ENCODE data around the gene COL23A1. TPM values are rescaled to one million over a fixed set of nuclear protein-coding genes. Genes with fewer than 3 reads are reported as not detected.
A peak's percentile ranks its signal among the peaks of the same experiment; 100 is the strongest.

COL23A1 gene
- total RNA-seq, 1 experiment from 2014 or later: 0.08 TPM

DNA sequence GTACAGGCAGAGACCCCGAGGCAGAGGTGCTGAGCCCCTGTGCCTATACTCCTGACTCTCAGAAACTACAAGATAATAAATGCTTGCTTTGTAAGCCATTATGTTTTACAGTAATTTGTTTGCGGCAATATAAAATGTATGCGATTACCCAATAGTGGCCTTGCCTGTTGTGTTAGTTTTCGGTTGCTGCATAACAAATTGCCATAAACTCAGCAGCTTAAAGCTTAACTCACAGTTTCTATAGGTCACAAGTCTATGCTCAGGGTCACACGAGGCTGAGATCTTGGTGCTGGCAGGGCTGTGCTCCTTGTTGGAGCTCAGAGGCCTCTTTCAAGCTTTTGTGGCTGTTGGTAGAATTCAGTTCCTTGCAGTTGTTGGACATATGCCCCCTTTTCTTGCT lies 114.8 kb downstream of the COL23A1 start:
- no peak for DNase-seq (ENCODE audit: low spot score)

GRCh38 chr5:178474562-178475184 lies 115.5 kb downstream of the COL23A1 start:
- no peak for DNase-seq (ENCODE audit: low spot score)

- no peak for DNase-seq (ENCODE audit: low spot score)
Observed at GRCh38 chr5:178473854-178474253, 116.3 kb downstream of the COL23A1 start.

- no peak for DNase-seq (ENCODE audit: low spot score)
Observed at GRCh38 chr5:178472138-178472537, 118.1 kb downstream of the COL23A1 start.

- no peak for DNase-seq (ENCODE audit: low spot score)
Observed at GRCh38 chr5:178471711-178472110, 118.5 kb downstream of the COL23A1 start.

DNA sequence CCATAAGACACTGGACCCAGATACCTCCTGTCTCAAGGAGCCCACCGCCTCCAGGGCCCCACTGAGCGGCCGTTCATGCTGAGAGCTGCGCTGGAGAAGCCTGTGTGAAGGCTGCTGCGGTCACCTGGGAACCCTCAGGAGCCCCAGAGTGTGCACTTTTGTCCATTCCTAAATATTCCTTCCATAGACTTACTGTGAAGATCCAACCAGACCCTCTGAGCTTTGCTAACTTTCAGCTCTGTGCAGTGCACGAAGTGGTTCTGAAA lies 119.5 kb downstream of the COL23A1 start:
- DNase-seq (ENCODE audit: low spot score): no peak

GRCh38 chr5:178469975-178470759 lies 120.0 kb downstream of the COL23A1 start:
- no peak for DNase-seq (ENCODE audit: low spot score)

GRCh38 chr5:178469011-178469974 lies 120.9 kb downstream of the COL23A1 start:
- DNase-seq (ENCODE audit: low spot score): no peak

GRCh38 chr5:178468196-178468685 lies 122.0 kb downstream of the COL23A1 start:
- no peak for DNase-seq (ENCODE audit: low spot score)

DNA sequence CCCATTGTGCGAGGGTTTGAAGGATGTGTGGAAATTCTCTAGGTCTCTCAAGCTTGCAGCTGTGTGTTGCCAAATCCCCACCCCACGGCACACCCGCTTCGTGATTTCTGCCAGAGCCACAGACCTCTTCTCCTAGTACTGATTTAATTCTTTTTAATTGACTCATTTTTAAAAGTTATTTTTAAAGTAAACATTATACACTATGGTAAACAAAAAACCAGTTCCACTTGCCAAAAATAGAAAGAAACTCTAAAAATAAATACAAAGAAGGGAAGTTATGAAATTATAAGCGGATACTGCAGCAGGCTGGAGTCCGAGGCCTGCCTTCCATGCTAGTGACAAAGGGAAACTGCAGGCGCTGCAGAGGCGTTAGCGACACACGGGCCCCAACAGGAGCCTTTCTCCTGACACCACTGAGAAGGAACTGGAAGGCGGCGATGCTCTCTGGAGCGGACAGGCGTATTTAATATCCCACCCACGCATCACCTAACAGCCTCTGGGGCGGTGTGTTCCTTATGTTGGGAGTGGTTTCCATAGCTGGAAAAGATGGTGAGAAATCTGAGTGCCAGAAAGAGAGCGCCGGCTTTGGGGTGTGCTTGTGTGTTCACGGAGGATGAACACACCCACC lies 122.5 kb downstream of the COL23A1 start:
- DNase-seq (ENCODE audit: low spot score): no peak

DNA sequence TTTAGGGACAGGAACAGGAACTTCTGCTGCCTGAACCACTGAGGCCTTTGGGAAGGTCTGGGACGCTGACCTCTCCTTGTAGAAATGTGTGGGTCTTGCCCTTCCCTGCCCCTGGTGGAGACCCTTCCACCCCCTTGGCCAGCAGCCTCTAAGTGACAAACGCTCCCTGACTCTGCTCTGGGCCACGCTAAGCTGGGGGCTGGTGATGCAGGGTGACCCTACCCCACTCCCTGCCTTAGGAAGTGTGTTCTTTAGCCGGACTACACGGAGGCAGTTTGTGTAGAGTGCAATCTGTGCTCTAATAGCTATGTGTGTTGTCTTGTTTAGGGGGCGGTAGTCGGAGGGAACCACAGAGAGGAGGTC lies 123.0 kb downstream of the COL23A1 start:
- DNase-seq (ENCODE audit: low spot score): no peak

GRCh38 chr5:178466342-178466741 lies 123.9 kb downstream of the COL23A1 start:
- DNase-seq (ENCODE audit: low spot score): no peak

GRCh38 chr5:178465861-178466288 lies 124.3 kb downstream of the COL23A1 start:
- DNase-seq (ENCODE audit: low spot score): no peak

DNA sequence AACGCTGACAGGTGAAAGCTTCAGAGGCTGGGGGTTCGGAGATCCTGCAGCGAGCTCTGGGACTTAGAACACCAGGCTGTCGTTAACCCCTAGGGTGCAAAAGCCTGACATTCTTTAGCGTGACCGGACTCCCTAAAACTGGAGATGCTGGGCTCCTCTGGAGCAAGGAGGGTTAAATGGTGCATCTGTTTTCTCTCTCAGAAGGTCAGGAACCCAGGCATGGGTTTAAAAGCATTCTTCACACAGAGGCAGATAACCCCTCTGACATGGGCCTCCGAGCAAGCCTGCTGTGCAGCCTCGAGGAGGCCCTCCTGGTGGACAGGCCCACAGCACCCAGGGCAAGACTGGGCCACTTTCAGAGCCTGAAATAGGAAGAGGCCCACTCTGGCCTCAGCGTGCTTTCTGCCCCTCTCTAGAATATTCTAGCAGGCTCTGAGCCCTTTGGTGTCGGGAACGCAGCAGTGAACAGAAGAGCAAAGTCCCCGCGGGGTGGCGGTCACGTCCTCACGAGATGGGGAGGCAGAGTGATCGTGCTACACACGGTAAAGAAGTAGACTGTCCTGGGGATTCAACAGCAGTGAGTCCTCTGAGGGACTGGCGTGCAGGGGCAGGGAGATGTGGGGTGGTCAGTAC lies 124.8 kb downstream of the COL23A1 start:
- DNase-seq (ENCODE audit: low spot score): no peak

- DNase-seq (ENCODE audit: low spot score): no peak
Observed at GRCh38 chr5:178464431-178465048, 125.7 kb downstream of the COL23A1 start.

GRCh38 chr5:178463321-178464155 lies 126.7 kb downstream of the COL23A1 start:
- no peak for DNase-seq (ENCODE audit: low spot score)

- no peak for DNase-seq (ENCODE audit: low spot score)
Observed at GRCh38 chr5:178462816-178463215, 127.4 kb downstream of the COL23A1 start.

GRCh38 chr5:178462076-178462475 lies 128.1 kb downstream of the COL23A1 start:
- no peak for DNase-seq (ENCODE audit: low spot score)

DNA sequence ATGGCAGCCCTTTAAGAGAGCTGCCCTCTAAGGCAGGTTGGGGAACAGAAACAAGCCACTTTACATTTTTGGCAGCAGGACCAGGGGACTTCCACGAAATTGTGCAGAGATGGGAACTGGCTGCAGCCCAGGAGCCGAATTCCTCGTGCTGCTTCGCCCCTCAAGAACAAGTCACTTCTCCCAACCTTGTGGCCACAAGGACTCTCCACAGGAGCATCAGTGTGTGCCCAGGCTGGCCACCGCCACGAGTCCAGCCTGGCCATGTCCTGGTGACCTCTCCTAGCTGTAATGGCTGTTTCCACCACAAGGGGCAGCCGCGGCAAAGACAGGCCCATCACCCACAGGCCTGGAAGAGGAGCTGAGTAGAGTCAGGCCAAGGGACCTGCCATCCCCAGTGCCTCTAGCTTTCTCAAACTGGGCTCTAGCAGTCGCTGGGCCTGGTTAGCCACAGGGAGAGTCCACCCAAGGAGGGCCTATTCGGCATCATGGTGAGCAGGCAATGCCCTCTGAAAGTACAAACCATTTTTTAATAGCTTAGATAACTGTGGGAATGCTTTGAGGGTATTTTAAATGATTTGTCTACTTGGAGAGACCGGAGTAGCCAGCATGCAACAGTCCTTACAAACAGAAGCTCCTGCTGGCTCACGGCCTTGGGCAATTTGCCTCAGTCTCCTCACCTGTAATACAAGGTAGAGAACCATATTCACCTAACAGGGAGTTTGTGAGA lies 129.0 kb downstream of the COL23A1 start:
- peak; percentile 60 for DNase-seq (ENCODE audit: low spot score)
